Stimulated activated effector memory CD8-positive, alpha-beta T cell treated with anti-CD3 and anti-CD28 coated beads, Interleukin-12 subunit alpha, Interleukin-12 subunit beta, amount 100 ng/mL, for 72 hours (primary cell): Measurements from ENCODE around the gene SH3RF3.

Experiments used
- ATAC-seq: fragments of 150-1000 bp; cut with Tn5 transposase; 2 replicates; pipeline ENCODE4 v1.10.0; 2021
- DNase-seq, 2 donors: peaks; one replicate each; pipeline ENCODE4 v3.0.0; 2021 to 2022; ENCODE audit warnings: low spot score in 2 of 2
- H3K27ac Mint-ChIP-seq: one replicate; pipeline ENCODE4 v1.8.0; 2022; ENCODE audit warnings: mild to moderate bottlenecking, mixed read lengths
- H3K36me3 Mint-ChIP-seq: one replicate; pipeline ENCODE4 v1.8.0; 2022; ENCODE audit warnings: mild to moderate bottlenecking, mixed read lengths
- H3K4me1 Mint-ChIP-seq: one replicate; pipeline ENCODE4 v1.8.0; 2022; ENCODE audit warnings: mixed read lengths
- H3K4me3 Mint-ChIP-seq: one replicate; pipeline ENCODE4 v1.8.0; 2022; ENCODE audit warnings: mild to moderate bottlenecking, mixed read lengths
- H3K9me3 Mint-ChIP-seq: one replicate; pipeline ENCODE4 v1.8.0; 2022; ENCODE audit warnings: mixed read lengths

SH3RF3 gene

GRCh38 chr2:109243526-109244303, 114.7 kb downstream of the SH3RF3 start:
- ATAC-seq (no peak), DNase-seq (no peak)
- Mint-ChIP-seq H3K36me3 (no peaks in the 10 kb centered on the region), H3K27ac (peak overlapping the region; percentile 46), H3K4me1 (peaks cover 18% of the 10 kb centered on the region), H3K9me3 (no peaks in the 10 kb centered on the region), H3K4me3 (no peak overlapping the region)

DNA sequence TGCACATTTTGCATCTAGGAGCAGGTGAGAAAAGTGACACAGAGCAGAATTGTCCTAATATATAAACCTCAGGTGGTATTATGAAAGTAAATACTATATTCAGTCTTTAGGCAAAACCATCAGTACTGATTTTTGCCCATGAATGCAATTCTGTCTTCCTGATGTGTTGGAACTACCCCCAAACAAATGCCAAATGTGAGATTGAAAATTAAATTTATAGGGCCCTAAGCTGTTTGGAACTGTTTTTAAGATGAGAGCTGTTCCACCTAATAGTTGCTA, 115.2 kb downstream of the SH3RF3 start:
- DNase-seq: no peak
- Mint-ChIP-seq H3K4me3 (no peak overlapping the region), H3K9me3 (no peaks in the 10 kb centered on the region), H3K4me1 (peaks cover 15% of the 10 kb centered on the region), H3K36me3 (no peaks in the 10 kb centered on the region), H3K27ac (peak overlapping the region; percentile 46)
- no peak for ATAC-seq

DNA sequence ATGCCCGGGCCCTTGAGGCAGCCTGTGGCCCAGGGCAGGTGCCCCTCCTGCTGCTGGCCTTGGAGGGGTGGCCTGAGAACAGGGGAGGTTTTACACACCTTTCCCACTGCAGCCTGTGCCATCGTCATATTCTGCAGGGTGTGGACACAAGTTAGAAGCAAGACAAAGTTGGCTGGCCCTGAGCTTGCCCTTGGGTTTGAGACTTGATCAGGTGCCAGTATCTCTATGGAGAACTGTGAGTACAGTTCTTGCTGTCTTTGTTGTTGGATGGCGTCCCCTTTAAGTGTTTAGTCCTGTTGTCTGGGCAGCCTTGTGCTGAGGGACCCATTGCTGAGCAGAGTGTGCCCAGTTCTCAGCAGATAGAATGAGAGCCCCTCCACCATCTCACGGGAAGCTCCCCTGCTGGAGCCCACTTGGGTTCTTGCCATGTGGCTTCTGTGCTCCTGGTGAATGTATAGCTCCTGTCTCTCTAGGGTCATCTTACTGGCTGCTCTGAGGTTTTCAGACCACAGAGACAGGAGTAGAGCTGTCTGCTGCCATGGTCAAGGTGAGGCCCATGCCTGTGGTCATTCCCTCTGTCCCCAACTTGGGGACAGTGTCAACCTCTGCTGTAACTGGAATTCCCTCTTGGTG, 115.9 kb downstream of the SH3RF3 start:
- peaks cover 14% of the 10 kb centered on the region for H3K4me1 Mint-ChIP-seq
- H3K36me3 Mint-ChIP-seq: no peaks in the 10 kb centered on the region
- H3K27ac Mint-ChIP-seq: peak overlapping the region; percentile 46
- H3K9me3 Mint-ChIP-seq: no peaks in the 10 kb centered on the region
- ATAC-seq (no peak), DNase-seq (no peak)
- no peak overlapping the region for H3K4me3 Mint-ChIP-seq

DNA sequence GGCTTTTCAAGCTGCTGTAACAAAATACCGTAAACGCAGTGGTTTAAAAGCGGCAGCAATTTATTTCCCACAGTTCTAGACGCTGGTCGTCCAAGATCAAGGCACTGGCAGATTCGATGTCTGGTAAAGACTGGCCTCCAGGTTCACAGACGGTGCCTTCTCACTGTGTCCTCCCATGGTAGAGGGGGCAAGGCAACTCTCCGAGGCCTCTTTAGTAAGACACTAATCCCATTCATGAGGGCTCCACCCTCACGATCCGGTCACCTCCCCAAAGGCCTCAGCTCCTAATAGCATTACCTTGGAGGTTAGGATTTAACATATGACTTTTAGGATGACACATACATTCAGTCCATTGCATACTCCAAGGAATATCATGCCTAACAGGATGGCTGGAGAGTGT, 117.2 kb downstream of the SH3RF3 start:
- peaks cover 14% of the 10 kb centered on the region for H3K4me1 Mint-ChIP-seq
- DNase-seq: no peak
- no peak for ATAC-seq

DNA sequence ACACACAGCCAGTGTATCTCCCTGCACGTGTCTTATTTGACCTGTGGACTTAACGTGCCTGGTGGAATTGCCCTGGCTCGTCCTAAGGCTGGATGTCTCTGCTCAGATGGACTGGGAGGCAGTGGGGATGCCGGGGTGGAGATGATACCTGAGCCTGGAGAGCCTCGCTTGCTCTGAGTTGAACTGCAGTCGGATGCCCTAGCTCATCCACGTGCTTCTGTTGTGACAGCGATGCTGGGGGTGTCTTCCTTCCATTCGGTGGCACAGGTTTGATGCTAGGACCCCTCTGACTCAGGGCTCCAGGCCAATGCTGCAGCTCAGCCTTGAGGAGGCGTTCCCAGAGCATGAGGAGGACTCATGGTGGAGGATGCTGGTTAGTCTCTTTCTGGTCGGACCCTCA, 117.6 kb downstream of the SH3RF3 start:
- H3K4me3 Mint-ChIP-seq: no peak overlapping the region
- ATAC-seq: no peak
- no peak for DNase-seq
- peaks cover 14% of the 10 kb centered on the region for H3K4me1 Mint-ChIP-seq
- no peak overlapping the region for H3K27ac Mint-ChIP-seq
- no peaks in the 10 kb centered on the region for H3K9me3 Mint-ChIP-seq
- no peaks in the 10 kb centered on the region for H3K36me3 Mint-ChIP-seq

More for the DNA sequence above, 117.2 kb downstream of the SH3RF3 start:
- Mint-ChIP-seq H3K4me3 (no peak overlapping the region), H3K9me3 (no peaks in the 10 kb centered on the region), H3K27ac (no peak overlapping the region), H3K36me3 (no peaks in the 10 kb centered on the region)

- Mint-ChIP-seq H3K4me3 (no peak overlapping the region), H3K4me1 (peaks cover 14% of the 10 kb centered on the region), H3K9me3 (no peaks in the 10 kb centered on the region), H3K27ac (no peak overlapping the region), H3K36me3 (no peaks in the 10 kb centered on the region)
- no peak for DNase-seq
- ATAC-seq: no peak
These were observed 118.3 kb downstream of the SH3RF3 start for GRCh38 chr2:109247340-109247739.

- ATAC-seq: no peak
- H3K4me1 Mint-ChIP-seq: peaks cover 14% of the 10 kb centered on the region
- no peak overlapping the region for H3K4me3 Mint-ChIP-seq
- no peak overlapping the region for H3K27ac Mint-ChIP-seq
- no peak for DNase-seq
- H3K9me3 Mint-ChIP-seq: no peaks in the 10 kb centered on the region
- H3K36me3 Mint-ChIP-seq: no peaks in the 10 kb centered on the region
These were observed 118.8 kb downstream of the SH3RF3 start for GRCh38 chr2:109247812-109248211.

GRCh38 chr2:109248590-109248989, 119.6 kb downstream of the SH3RF3 start:
- no peak for ATAC-seq
- no peaks in the 10 kb centered on the region for H3K9me3 Mint-ChIP-seq
- H3K36me3 Mint-ChIP-seq: no peaks in the 10 kb centered on the region
- peaks cover 14% of the 10 kb centered on the region for H3K4me1 Mint-ChIP-seq
- no peak overlapping the region for H3K27ac Mint-ChIP-seq
- DNase-seq: no peak
- no peak overlapping the region for H3K4me3 Mint-ChIP-seq

GRCh38 chr2:109253217-109253616, 124.2 kb downstream of the SH3RF3 start:
- H3K36me3 Mint-ChIP-seq: no peaks in the 10 kb centered on the region
- H3K27ac Mint-ChIP-seq: no peak overlapping the region
- peaks cover 7% of the 10 kb centered on the region for H3K4me1 Mint-ChIP-seq
- no peaks in the 10 kb centered on the region for H3K9me3 Mint-ChIP-seq
- DNase-seq: no peak
- no peak for ATAC-seq
- H3K4me3 Mint-ChIP-seq: no peak overlapping the region

GRCh38 chr2:109254174-109254904, 125.3 kb downstream of the SH3RF3 start:
- no peak for DNase-seq
- ATAC-seq: no peak
- no peak overlapping the region for H3K27ac Mint-ChIP-seq

GRCh38 chr2:109255654-109256053, 126.6 kb downstream of the SH3RF3 start:
- Mint-ChIP-seq H3K27ac (peak overlapping the region; percentile 7), H3K9me3 (no peaks in the 10 kb centered on the region), H3K4me1 (no peaks in the 10 kb centered on the region), H3K4me3 (no peak overlapping the region), H3K36me3 (no peaks in the 10 kb centered on the region)
- DNase-seq (no peak), ATAC-seq (no peak)

More at GRCh38 chr2:109254174-109254904, 125.3 kb downstream of the SH3RF3 start:
- H3K4me1 Mint-ChIP-seq: no peaks in the 10 kb centered on the region
- H3K4me3 Mint-ChIP-seq: no peak overlapping the region
- H3K36me3 Mint-ChIP-seq: no peaks in the 10 kb centered on the region
- H3K9me3 Mint-ChIP-seq: no peaks in the 10 kb centered on the region

- Mint-ChIP-seq H3K4me3 (no peak overlapping the region), H3K9me3 (no peaks in the 10 kb centered on the region), H3K27ac (peak overlapping the region; percentile 7), H3K4me1 (no peaks in the 10 kb centered on the region), H3K36me3 (no peaks in the 10 kb centered on the region)
- no peak for ATAC-seq
- no peak for DNase-seq
These were observed 127.1 kb downstream of the SH3RF3 start for GRCh38 chr2:109256111-109256510.

DNA sequence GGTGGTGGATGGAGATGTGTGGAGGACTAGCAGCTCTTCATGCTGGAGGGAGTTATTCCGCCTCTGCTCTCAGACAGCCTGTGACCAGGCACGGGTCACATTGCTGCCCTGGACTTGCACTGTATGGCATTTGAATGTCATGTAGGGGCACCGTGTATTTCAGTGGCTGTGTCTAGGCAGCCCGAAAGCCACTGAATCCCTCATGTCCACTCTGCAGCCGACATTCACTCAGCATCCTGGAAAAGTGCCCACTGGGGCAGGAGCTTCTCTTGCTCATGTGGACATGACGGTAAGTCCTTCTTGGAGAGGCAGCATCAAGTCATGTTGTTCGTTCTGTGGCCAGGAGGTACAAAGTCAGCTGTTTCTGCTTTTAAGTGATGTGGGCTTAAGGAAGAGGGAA, 127.9 kb downstream of the SH3RF3 start:
- H3K36me3 Mint-ChIP-seq: no peaks in the 10 kb centered on the region
- no peaks in the 10 kb centered on the region for H3K4me1 Mint-ChIP-seq
- no peak overlapping the region for H3K4me3 Mint-ChIP-seq
- no peak overlapping the region for H3K27ac Mint-ChIP-seq
- no peak for ATAC-seq
- H3K9me3 Mint-ChIP-seq: no peaks in the 10 kb centered on the region
- DNase-seq: no peak

DNA sequence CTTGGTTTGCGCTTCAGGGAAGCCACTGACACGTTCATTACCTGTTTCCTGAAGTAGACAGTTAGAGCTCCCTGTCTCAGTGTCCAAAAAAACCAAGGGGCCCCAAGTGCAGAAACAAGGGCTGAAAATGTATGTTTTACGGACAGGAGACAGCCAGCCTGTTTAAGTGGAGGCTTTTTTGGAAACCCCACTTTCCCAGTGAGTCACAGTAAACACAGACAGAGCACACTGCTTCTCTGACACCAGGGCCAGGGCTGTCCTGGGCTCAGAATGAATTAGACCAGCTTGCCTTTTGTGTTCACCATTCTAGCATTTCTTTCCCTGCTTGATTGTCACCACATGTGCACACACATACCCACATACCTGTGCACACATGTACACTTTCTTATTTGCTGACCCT, 128.6 kb downstream of the SH3RF3 start:
- no peaks in the 10 kb centered on the region for H3K4me1 Mint-ChIP-seq
- H3K36me3 Mint-ChIP-seq: no peaks in the 10 kb centered on the region
- no peak for DNase-seq
- no peak overlapping the region for H3K4me3 Mint-ChIP-seq
- no peak overlapping the region for H3K27ac Mint-ChIP-seq
- no peaks in the 10 kb centered on the region for H3K9me3 Mint-ChIP-seq
- no peak for ATAC-seq

DNA sequence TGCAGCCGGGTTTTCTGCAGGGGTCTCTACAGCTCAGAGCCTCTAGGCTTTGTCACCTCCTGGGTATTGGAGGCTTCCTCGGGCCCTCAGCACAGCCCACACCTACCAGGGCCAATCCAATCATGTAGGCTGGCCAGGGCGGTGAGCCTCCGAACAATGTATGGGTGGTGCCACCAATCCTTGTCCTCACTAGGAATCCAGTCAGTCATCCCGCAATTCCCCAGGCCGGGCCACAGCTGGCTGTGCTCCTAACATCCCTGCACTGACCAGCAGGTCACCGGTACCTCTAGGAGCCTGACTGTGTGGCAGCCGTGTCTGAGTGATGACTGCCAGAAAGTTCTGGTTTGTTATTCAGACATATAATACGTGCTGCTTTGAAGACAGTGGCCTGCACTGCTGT, 129.4 kb downstream of the SH3RF3 start:
- Mint-ChIP-seq H3K4me3 (no peak overlapping the region), H3K27ac (no peak overlapping the region), H3K36me3 (no peaks in the 10 kb centered on the region), H3K4me1 (no peaks in the 10 kb centered on the region), H3K9me3 (no peaks in the 10 kb centered on the region)
- ATAC-seq: no peak
- no peak for DNase-seq
